OCI-LY3 (cell line): Measurements from ENCODE around the gene ENSA.

Experiments used
- CTCF ChIP-seq: fragments of 200-600, 300-600 bp; sonication (generic); IDR thresholded peaks from 2 replicates; pipeline ENCODE4 v1.5.1; 2014; ENCODE audit warnings: antibody characterized with exemption, low read length, low read depth
- EZH2phosphoT487 ChIP-seq: fragments of 200-600 bp; shearing (Covaris generic); IDR thresholded peaks from 2 replicates; pipeline ENCODE4 v1.6.1; 2018; ENCODE audit warnings: antibody characterized with exemption, mixed run types, low read depth

DNA sequence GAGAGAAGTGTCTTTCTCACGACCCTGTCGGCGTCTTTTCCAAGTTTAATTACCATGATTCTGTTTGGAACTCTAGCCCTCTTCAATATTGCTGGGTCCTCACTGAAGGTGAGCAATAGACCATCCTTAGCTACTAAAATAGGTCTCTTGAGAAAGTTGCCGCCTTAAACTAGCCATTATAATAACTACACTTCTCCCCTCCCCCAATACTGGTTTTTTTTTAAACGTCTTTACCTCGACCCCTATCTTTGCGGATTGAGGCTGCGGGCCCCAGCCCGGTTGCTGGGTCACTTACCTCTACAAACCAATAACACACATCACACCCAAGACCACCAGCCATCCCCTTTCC, 672 bp downstream of the ENSA start:
- TF ChIP-seq EZH2phosphoT487 (no peak), CTCF (no peak)
